HCT116 (cell line): Measurements from ENCODE around the gene PROS1.

Source experiments
- CTCF ChIP-seq, 3 experiments: fragments of 200-600 bp in 1 of 3; sonication (generic) in 1 of 3; IDR thresholded peaks in 2 of 3; conservative IDR thresholded peaks in 1 of 3; 2 replicates each; pipeline ENCODE4 v1.5.1; 2012 to 2017; ENCODE audit warnings: low read depth in 2 of 3, low read length in 2 of 3, antibody characterized with exemption in 1 of 3, borderline replicate concordance in 1 of 3, control low read depth in 1 of 3, mild to moderate bottlenecking in 1 of 3, mixed read lengths in 1 of 3, mixed run types in 1 of 3, moderate library complexity in 1 of 3; ENCODE audit not compliant: insufficient read depth in 1 of 3
- EZH2 ChIP-seq: fragments of 200-600 bp; sonication (generic); IDR thresholded peaks from 2 replicates; pipeline ENCODE4 v1.6.1; 2017; ENCODE audit warnings: antibody characterized with exemption, mixed run types
- POLR2A ChIP-seq: IDR thresholded peaks from 2 replicates; pipeline ENCODE4 v1.7.0; 2011; ENCODE audit warnings: borderline replicate concordance; ENCODE audit not compliant: insufficient read depth, insufficient read length; ENCODE audit errors: extremely low read depth
- POLR2AphosphoS5 ChIP-seq: IDR thresholded peaks from 2 replicates; pipeline ENCODE4 v1.6.1; 2011; ENCODE audit warnings: mild to moderate bottlenecking, low read depth, low read length, moderate library complexity
- RAD21 ChIP-seq: IDR thresholded peaks from 2 replicates; pipeline ENCODE4 v1.6.1; 2012; ENCODE audit warnings: low read depth, mild to moderate bottlenecking
- SIN3A ChIP-seq: IDR thresholded peaks from 2 replicates; pipeline ENCODE4 v1.6.1; 2012; ENCODE audit warnings: low read depth
- SP1 ChIP-seq: IDR thresholded peaks from 2 replicates; pipeline ENCODE4 v1.6.1; 2012; ENCODE audit warnings: low read depth
- YY1 ChIP-seq: IDR thresholded peaks from 2 replicates; pipeline ENCODE4 v1.6.1; 2011; ENCODE audit warnings: low read length, low read depth, moderate library complexity, mild to moderate bottlenecking; ENCODE audit not compliant: insufficient replicate concordance; ENCODE audit errors: extremely low read depth
- TF ChIP-seq, protein P1 (sequence below): IDR thresholded peaks from 2 replicates; pipeline ENCODE4 v1.6.1; 2012; ENCODE audit warnings: low read depth

- TF ChIP-seq, protein P1, sequence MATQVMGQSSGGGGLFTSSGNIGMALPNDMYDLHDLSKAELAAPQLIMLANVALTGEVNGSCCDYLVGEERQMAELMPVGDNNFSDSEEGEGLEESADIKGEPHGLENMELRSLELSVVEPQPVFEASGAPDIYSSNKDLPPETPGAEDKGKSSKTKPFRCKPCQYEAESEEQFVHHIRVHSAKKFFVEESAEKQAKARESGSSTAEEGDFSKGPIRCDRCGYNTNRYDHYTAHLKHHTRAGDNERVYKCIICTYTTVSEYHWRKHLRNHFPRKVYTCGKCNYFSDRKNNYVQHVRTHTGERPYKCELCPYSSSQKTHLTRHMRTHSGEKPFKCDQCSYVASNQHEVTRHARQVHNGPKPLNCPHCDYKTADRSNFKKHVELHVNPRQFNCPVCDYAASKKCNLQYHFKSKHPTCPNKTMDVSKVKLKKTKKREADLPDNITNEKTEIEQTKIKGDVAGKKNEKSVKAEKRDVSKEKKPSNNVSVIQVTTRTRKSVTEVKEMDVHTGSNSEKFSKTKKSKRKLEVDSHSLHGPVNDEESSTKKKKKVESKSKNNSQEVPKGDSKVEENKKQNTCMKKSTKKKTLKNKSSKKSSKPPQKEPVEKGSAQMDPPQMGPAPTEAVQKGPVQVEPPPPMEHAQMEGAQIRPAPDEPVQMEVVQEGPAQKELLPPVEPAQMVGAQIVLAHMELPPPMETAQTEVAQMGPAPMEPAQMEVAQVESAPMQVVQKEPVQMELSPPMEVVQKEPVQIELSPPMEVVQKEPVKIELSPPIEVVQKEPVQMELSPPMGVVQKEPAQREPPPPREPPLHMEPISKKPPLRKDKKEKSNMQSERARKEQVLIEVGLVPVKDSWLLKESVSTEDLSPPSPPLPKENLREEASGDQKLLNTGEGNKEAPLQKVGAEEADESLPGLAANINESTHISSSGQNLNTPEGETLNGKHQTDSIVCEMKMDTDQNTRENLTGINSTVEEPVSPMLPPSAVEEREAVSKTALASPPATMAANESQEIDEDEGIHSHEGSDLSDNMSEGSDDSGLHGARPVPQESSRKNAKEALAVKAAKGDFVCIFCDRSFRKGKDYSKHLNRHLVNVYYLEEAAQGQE, result no peak
- TF ChIP-seq CTCF (IDR thresholded peaks at IDR 0.05 in 2 of 3, conservative IDR thresholded peaks at IDR 0.05 in 1 of 3; ENCODE audit: borderline replicate concordance in 1 of 3, insufficient read depth in 1 of 3, low read depth in 2 of 3, low read length in 2 of 3), result no peak
- TF ChIP-seq POLR2AphosphoS5, result no peak
- no peak for TF ChIP-seq EZH2
- no peak for TF ChIP-seq SIN3A
- no peak for TF ChIP-seq YY1
- no peak for TF ChIP-seq RAD21
- no peak for TF ChIP-seq POLR2A
- TF ChIP-seq SP1, result no peak
These were observed 12.7 kb downstream of the PROS1 start for GRCh38 chr3:93961026-93961425.
